DMS 273 treated with DMSO at 0.1 percent for 48 hours (cell line): ENCODE results near the gene GRN.
"Not testable (repeated sequence)": the region's sequence is repeated elsewhere in the genome, so short reads cannot be mapped to it uniquely, and the experiment has no call there.

Experiments used
- DNase-seq: peaks from one replicate; lab custom pipeline; 2025; lab: John Stamatoyannopoulos, UW

The GRN gene

GRCh38 chr17:44346064-44346844 lies 1.2 kb downstream of the GRN start:
- no peak for DNase-seq

DNA sequence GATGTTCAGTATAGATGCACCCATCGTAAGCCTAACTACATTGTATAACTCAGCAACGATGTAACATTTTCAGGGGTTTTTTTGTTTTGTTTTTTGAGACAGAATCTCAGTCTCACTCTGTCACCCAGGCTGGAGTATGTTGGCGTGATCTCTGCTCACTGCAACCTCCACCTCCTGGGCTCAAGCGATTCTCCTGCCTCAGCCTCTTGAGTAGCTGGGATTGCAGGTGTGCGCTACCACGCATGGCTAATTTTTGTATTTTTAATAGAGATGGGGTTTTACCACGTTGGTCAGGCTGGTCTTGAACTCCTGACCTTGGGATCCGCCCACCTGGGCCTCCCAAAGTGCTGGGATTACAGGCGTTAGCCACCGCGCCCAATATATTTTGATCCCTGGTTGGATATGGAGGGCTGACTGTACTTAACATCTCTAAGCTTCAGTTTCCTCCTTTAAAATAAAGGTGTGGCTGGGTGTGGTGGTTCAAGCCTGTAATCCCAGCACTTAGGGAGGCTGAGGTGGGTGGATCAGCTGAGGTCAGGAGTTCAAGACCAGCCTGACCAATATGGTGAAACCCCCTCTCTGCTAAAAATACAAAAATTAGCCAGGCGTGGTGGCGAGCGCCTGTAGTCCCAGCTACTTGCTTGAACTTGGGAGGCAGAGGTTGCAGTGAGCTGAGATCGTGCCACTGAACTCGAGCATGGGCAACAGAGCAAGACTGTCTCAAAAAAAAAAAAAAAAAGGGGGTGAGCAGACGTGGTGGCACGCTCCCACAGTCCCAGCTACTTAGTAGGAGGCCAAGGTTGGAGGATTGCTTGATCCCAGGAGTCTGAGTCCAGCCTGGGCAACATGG lies 2.3 kb downstream of the GRN start:
- not testable (repeated sequence) for DNase-seq

- DNase-seq, result no peak
Measured at GRCh38 chr17:44348234-44348987, 3.3 kb downstream of the GRN start.

- no peak for DNase-seq
Measured at GRCh38 chr17:44348988-44349364, 3.9 kb downstream of the GRN start.

GRCh38 chr17:44349553-44350070 lies 4.5 kb downstream of the GRN start:
- DNase-seq, result no peak

DNA sequence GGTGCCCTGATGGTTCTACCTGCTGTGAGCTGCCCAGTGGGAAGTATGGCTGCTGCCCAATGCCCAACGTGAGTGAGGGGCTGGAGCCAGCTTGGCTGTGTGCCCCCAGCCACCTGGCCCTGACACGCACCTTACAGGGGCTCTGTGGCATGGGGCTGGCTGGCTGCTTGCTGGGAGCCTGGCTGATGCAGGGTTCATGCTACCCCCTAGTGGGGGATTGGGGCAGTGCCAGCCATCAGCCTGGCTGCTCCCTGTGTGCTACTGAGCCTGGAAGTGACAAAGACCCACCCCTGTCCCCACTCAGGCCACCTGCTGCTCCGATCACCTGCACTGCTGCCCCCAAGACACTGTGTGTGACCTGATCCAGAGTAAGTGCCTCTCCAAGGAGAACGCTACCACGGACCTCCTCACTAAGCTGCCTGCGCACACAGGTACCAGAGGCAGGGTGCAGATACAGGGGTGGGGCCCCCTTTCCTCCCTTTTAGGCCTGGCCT lies 5.7 kb downstream of the GRN start:
- DNase-seq, result no peak

DNA sequence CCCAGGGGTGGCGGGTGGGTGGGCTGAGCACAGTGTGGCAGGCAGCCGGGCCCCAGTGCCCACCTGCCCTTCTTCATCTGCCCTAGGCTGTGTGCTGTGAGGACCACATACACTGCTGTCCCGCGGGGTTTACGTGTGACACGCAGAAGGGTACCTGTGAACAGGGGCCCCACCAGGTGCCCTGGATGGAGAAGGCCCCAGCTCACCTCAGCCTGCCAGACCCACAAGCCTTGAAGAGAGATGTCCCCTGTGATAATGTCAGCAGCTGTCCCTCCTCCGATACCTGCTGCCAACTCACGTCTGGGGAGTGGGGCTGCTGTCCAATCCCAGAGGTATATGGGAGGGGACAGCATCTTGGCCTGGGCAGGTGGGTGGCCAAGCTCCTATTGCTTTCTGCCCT lies 6.4 kb downstream of the GRN start:
- DNase-seq, result no peak

- no peak for DNase-seq
Measured at GRCh38 chr17:44351961-44352827, 7.1 kb downstream of the GRN start.

DNA sequence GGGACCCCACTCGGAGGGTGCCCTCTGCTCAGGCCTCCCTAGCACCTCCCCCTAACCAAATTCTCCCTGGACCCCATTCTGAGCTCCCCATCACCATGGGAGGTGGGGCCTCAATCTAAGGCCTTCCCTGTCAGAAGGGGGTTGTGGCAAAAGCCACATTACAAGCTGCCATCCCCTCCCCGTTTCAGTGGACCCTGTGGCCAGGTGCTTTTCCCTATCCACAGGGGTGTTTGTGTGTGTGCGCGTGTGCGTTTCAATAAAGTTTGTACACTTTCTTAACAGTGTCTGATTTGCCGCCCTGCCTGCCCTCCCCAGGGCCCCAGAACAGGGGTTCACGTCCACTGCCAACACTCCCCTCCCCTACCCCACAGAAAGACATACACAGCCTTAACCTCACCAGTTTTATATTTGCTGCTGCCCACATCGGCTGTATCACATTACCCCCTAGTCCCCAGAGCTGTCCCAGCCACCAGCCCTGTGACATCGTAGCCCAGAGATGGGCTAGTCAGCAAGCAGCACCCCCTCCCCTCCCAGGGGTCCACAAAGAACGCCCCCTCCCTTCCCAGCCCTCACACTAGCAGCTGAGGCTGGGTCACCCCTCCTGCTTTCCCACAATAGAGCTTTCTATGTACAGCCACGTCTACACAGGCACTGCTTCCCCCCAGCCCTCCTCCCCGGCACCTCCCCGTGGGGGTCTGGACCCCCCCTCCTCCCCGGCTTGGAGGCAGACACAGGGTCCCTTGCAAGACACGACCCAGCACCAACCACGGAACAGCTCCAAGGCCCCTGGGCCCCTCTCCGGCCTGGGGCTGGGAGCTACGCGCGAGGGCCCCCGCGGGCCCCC lies 7.9 kb downstream of the GRN start:
- DNase-seq, result no peak

DNA sequence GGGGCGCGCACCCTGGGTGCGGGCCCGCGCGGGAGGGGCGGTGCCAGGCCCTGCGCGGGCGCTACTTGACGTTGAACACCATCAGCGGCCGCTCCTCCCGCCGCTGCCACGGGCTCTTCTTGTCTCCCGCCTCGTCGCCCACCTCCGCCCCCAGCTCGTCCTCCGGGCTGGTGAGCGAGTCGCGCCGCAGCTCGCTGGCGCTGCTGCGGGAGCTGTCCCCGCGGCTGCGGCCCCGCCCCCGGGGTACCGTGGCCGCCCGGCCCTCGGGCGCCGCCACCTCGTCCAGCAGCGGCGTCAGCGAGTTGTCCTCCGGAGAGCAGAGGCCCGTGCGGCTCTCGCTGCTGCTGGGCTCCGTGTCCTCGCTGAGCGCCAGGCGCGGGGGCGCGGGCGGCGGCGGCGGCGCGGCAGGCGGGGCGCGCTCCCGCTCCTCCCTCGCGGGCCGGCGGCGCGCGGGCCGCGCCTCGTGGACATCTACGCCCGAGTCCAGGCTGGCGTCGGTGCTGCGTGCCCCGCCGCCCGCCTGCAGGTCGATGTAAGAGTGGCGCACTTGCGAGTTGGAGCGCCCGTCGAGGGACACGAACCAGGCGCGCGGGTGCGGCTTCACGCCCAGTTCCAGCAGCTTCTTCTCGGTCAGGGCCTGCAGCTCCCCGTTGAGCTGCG lies 8.7 kb downstream of the GRN start:
- DNase-seq, result no peak

DNA sequence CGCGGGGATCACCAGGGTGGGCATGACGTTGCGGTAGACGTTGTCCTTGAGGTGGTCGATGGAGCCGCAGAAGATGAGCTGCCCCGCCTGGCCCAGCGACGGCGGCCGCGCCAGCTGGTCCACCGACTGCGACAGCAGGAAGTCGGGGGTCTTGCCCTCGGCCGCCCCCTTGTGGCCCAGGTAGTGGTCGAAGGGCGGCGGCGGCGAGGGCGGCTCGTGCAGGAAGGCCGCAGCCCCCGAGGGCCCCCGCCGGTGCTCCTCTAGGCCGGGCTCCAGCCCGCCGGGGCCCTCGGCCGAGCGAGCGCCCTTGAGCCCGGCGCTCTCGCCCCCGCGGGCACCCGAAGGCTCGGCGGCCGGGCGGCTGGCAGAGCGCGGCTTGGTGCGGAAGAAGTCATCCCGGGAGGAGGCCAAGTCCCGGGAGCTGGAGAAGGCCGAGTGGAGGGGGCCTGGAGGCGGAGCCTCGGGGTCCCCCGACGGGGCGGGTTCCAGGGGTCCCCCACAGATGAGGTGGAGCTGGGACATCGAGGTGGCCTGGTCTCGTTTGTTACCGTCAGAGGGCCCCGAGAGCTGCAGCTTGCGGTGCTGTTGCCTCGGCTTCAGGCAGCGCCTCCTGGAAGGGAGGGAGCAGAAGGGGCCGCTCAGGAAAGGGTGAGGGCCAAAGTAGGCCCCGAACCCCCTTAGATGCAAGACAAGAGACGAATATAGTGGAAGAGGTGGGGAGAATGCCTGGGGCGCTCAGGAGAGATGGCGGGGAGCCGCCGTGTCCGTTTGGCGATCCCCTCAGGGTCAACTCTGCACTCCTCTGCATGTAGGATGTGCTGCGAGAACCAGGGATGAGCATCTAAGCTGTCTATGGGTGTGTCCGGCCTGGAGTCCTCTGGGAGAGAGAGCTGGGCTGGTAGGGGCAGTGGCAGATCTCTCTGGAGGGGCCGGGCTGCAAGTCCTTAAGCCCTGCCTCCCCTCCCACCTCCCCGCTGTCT lies 9.8 kb downstream of the GRN start:
- DNase-seq, result no peak

DNA sequence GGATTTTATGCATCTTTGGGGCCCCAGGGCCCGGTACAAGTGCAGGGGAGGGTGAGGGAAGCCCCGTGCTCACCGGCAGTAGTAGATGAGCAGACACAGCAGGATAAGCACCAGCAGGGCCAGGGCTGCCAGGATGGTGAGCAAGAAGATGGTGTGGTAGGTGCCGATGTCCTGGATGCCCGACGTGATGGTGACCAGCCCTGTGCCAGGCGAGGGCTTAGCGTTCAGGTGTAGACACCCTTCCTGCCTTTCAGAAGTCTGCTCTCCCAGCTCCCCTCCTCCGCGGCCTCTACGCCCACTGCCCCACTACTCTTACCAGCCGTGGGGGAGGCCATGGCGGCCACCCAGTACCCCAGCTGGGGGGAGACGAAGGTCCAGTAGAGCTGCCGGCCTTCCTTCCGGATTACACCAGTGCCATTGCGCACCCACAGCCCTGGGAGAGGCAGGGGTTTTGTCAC lies 10.6 kb downstream of the GRN start:
- DNase-seq, result no peak

GRCh38 chr17:44356241-44356640 lies 11.1 kb downstream of the GRN start:
- no peak for DNase-seq

DNA sequence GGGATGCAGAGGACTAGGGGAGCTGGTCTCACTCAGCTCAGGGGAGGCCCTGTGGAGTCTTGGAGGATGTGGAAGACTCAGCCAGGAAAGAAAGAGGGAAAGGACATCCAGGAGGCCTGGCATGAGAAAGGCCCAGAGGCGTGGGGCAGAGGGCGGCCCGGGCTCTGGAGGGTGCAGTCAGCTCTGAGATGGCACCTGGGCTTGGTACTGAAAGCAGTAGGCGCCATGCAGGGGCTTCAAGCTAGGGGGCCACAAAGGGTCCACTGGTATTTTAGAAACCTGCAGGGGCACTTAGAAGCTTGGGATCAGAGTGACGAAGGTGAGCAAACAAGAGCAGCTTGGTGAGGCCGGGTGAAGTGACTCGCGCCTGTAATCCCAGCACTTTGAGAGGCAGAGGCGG lies 13.0 kb downstream of the GRN start:
- DNase-seq, result no peak

GRCh38 chr17:44359006-44359405 lies 13.9 kb downstream of the GRN start:
- DNase-seq, result no peak

DNA sequence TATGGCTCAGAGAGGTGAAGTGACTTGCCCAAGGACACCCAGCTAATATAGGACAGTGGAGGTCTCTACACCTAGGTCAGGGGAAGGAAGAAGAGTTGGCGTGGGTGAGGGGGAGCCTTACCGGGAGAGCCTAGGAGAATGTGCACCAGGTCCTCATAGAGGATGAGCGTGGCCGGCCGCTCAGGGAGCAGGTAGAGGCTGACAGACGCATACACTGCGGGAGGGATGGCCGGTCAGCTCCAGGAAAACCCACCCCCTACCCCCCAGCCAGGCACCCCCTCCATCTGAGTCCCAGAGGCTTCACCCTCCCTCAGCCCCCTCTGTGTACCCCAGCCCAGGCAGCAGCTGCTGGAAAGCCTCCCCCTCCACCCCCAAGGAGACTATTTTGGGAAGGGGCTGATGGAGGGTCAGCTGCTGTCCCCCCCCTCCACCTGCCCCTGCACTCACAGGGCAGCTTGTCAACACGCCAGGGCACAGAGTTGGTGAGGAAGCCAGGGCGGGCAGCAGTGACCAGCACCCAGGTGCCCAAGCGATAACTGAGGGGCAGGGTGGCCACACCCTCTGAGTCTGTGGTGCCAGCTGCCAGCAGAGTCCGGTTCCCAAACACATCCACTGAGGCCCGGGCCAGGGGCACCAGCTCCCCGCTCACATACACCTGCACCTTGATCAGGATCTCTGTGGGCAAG lies 14.5 kb downstream of the GRN start:
- no peak for DNase-seq

DNA sequence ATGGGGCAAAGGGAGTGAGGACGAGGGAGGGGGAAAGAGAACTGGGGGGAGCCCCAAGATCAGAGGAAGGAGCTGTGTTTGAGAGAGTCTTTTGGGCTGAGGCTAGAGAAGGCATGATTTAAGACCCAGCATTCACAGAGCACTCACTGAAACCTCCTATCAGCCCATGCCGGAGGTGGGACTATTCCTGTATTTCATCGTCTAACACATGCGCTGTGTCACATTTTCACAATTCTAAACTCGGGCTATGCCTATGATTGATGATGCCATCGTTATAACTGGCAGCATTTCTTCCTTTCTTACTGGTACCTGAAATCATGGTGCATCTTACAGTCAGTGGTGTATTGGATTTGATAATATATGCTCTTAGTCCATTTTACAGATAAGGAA lies 15.0 kb downstream of the GRN start:
- no peak for DNase-seq

DNA sequence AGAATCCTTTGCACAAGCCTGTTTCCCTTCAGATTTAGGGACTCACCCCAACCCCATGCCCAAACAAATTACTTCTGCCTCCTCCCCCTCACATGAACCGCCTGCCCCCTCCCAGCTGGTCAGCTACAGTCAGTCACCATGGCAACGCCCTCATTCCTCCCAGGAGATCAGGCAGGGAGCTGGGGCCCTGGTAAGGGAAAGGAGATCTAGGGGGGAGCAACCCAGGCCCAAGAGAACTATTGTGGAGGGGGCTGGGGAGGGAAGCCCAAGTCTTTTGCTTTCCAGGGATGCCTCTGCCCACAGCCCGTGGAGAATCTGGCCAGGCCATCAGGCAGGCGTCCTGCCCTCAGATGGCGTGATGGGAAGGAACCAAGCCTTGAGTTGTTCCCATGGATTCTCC lies 15.7 kb downstream of the GRN start:
- DNase-seq, result no peak
